SKM-1 (cell line): Measurements from ENCODE around the gene CHRM5.
"Not testable (repeated sequence)": the region's sequence is repeated elsewhere in the genome, so short reads cannot be mapped to it uniquely, and the experiment has no call there.

Source experiments
- DNase-seq: peaks from one replicate; lab custom pipeline; 2025; ENCODE audit not compliant: unreplicated experiment; lab: John Stamatoyannopoulos, UW

The CHRM5 gene

GRCh38 chr15:33985751-33986150, 17.5 kb downstream of the CHRM5 start:
- DNase-seq = no peak

GRCh38 chr15:33987444-33987843, 19.1 kb downstream of the CHRM5 start:
- no peak for DNase-seq

GRCh38 chr15:33988384-33988783, 20.1 kb downstream of the CHRM5 start:
- DNase-seq = no peak

- DNase-seq = peak; percentile 1
These were observed 25.8 kb downstream of the CHRM5 start for GRCh38 chr15:33994005-33994615.

GRCh38 chr15:33995666-33996065, 27.4 kb downstream of the CHRM5 start:
- not testable (repeated sequence) for DNase-seq

- DNase-seq = no peak
These were observed 33.2 kb downstream of the CHRM5 start for GRCh38 chr15:34001536-34001935.

- no peak for DNase-seq
These were observed 38.1 kb downstream of the CHRM5 start for GRCh38 chr15:34006381-34006780.

GRCh38 chr15:34009656-34010055, 41.4 kb downstream of the CHRM5 start:
- DNase-seq = no peak

GRCh38 chr15:34010921-34011320, 42.6 kb downstream of the CHRM5 start:
- no peak for DNase-seq

- DNase-seq = no peak
These were observed 43.2 kb downstream of the CHRM5 start for GRCh38 chr15:34011481-34011880.

GRCh38 chr15:34012461-34013028, 44.2 kb downstream of the CHRM5 start:
- no peak for DNase-seq

- no peak for DNase-seq
These were observed 45.4 kb downstream of the CHRM5 start for GRCh38 chr15:34013746-34014145.

- no peak for DNase-seq
These were observed 46.3 kb downstream of the CHRM5 start for GRCh38 chr15:34014556-34014955.

- no peak for DNase-seq
These were observed 49.8 kb downstream of the CHRM5 start for GRCh38 chr15:34018021-34018645.

GRCh38 chr15:34018738-34019137, 50.4 kb downstream of the CHRM5 start:
- DNase-seq = not testable (repeated sequence)

- DNase-seq = no peak
These were observed 51.2 kb downstream of the CHRM5 start for GRCh38 chr15:34019369-34019990.

GRCh38 chr15:34023907-34024306, 55.6 kb downstream of the CHRM5 start:
- DNase-seq = no peak

- DNase-seq = no peak
These were observed 57.0 kb downstream of the CHRM5 start for GRCh38 chr15:34025252-34025651.

GRCh38 chr15:34027606-34028005, 59.3 kb downstream of the CHRM5 start:
- DNase-seq = no peak

GRCh38 chr15:34031987-34032760, 63.9 kb downstream of the CHRM5 start:
- DNase-seq = no peak
